ENCODE results near the gene PRPF6.

Gene PRPF6

DNA sequence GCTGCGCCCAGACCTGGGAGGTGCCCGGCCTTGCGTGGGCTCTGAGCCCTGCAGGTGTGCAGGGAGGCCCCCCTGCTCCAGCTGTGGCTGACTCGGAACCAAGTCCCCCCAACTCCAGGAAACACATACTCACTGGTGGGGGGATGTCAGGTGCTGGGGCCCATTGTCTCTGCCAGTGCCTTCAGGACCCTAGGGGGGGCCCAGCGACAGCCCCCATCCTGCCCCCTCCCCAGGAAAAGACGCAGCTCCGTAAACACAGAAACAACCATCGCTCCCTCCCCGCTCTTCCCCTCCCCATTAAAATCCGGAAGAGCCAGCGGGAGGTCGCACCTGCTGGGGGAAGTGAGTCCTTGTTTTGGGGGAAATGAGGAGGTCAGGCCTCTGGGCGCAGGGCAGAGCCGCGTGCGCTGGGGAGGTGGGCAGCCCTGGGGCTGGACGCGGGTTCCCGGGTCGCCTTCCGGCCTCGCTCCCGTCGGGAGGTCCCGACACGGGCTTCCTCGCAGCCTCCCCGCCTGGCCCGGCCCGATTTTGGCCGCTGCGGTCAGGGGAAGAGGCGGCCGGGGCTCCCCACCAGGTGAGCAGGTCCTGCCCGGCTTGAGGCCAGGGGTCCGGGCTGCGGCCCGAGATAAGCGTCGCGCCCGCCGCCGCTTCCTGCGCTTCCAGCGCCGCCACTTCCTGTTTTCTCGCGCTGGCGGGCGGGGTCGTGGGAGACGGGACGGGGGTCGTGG lies 61.3 kb downstream of the PRPF6 start:
- TF ChIP-seq, protein P1, sequence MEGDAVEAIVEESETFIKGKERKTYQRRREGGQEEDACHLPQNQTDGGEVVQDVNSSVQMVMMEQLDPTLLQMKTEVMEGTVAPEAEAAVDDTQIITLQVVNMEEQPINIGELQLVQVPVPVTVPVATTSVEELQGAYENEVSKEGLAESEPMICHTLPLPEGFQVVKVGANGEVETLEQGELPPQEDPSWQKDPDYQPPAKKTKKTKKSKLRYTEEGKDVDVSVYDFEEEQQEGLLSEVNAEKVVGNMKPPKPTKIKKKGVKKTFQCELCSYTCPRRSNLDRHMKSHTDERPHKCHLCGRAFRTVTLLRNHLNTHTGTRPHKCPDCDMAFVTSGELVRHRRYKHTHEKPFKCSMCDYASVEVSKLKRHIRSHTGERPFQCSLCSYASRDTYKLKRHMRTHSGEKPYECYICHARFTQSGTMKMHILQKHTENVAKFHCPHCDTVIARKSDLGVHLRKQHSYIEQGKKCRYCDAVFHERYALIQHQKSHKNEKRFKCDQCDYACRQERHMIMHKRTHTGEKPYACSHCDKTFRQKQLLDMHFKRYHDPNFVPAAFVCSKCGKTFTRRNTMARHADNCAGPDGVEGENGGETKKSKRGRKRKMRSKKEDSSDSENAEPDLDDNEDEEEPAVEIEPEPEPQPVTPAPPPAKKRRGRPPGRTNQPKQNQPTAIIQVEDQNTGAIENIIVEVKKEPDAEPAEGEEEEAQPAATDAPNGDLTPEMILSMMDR (IDR thresholded peaks at IDR 0.05; ENCODE audit: low read depth, low read length) = no peak
- peak overlapping the region; percentile 31 to 46 for H3K4me3 ChIP-seq (replicated peaks in 1 of 2; ENCODE audit: low read depth in 2 of 2, low read length in 2 of 2)
- DNase-seq (ENCODE audit: low read depth in 2 of 2) = no peak

DNA sequence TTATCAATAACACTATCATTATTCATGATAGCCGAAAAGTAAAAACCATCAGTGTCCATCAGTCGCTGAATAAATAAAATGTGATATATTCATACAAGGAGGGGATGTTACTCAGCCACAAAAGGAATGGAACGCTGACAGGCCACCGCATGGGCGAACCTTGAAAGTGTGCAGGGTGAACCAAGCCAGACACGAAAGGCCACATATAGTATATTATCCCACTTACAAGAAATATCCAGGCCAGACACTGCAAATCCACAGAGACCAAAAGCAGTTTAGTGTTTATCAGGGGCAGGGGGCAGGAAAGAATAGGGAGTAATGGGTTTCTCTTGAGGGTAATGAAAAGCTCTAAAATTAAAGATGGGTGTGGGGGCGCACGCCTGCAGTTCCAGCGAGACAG lies 62.8 kb downstream of the PRPF6 start:
- no peak overlapping the region for H3K4me3 ChIP-seq (replicated peaks in 1 of 2; ENCODE audit: low read depth in 2 of 2, low read length in 2 of 2)
- TF ChIP-seq, protein P1 (IDR thresholded peaks at IDR 0.05; ENCODE audit: low read depth, low read length) = no peak
- DNase-seq (ENCODE audit: low read depth in 2 of 2) = no peak

DNA sequence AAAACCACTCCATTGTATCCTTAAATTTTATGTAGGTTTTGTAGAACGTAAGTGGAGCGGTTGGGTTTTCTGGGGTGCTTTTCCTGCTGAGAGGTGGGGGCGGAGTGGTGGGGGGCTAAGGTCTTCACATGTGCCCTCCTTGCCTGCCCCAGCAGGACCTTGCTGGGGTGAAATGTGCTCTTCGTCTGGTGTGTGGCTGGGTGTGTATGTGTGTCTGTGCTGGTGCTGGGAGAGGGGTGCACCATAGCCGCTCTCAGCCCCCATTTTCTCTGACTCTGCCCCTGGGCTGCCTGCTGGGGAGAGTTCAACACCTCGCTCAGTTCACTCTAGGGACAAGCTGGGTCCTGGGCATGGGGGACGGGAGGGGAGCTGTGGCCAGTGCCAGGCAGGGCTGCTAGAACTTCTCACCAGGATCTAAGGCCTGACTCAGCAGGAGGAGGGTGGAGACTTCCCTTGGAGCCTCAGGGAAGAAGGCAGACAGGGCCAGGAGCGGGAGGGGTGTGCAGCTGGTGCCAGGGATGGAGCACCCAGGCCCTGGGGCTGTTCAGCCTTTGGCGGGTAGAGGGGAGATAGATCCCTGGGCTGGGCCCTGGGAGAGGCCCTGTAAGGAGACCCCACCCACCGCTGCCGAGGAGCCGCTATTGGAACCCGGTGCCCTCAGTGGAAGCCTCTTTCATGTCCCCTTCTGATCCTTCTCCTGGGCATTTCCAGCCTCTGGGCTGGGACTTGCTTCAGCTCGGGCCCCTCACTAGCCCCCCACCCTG lies 63.7 kb downstream of the PRPF6 start:
- peak; percentile 56 to 73 for DNase-seq (ENCODE audit: low read depth in 2 of 2)
- TF ChIP-seq, protein P1 (IDR thresholded peaks at IDR 0.05; ENCODE audit: low read depth, low read length) = no peak

DNA sequence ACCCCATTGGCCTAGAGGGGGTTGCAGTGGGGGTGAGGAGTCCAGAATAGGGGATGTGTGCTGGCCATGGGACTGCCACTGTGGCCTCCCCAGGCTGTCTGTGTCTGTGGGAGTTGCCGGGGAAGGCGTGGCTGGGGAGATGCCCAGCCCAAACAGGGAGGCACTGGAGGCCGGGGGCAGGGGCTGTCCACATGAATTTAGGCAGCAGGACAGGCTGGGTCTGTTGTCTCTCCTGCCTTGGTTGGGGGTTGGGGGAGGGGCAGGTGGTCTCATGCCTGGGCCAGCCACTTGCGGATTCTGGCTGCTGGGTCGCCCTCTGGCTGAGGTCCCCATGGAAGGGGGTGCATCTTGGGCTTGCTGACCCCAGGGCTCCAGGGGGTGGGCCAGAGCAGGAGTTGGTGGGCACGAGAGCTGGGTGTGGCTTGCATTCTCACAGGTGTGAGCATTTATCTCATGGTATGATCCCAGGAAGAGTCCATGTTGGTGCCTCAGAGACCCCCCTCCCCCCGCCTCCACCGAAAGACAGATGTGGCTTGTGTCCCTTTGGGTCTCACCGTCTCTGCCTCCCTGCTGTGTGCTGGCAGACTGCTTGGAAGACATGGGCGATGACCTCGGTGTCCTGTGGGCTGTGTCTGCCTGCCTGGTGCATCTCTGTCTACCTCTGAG lies 64.5 kb downstream of the PRPF6 start:
- no peak for DNase-seq (ENCODE audit: low read depth in 2 of 2)
- TF ChIP-seq, protein P1 (IDR thresholded peaks at IDR 0.05; ENCODE audit: low read depth, low read length) = no peak
- no peak overlapping the region for H3K4me3 ChIP-seq (replicated peaks in 1 of 2; ENCODE audit: low read depth in 2 of 2, low read length in 2 of 2)

More for the DNA sequence above, 63.7 kb downstream of the PRPF6 start:
- H3K4me3 ChIP-seq (replicated peaks in 1 of 2; ENCODE audit: low read depth in 2 of 2, low read length in 2 of 2) = no peak overlapping the region

DNA sequence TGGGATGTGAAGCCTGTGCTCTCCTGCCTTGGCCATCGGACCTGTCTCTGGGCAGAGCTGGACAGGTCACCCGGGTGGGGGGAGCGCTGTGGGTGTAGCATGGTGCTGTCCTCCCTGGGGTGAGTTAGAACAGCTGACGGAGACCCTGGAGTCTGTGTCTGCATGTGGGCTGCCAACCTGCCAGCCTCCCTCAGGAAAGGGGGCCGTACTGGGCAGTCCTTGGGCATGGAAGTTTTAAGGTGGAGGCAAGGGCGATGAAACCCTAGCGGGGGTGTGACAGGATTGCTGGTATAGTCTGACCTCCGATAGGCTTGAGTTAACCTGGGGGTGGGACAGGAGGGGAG lies 66.1 kb downstream of the PRPF6 start:
- no peak for DNase-seq (ENCODE audit: low read depth in 2 of 2)
- TF ChIP-seq, protein P1 (IDR thresholded peaks at IDR 0.05; ENCODE audit: low read depth, low read length) = no peak
- H3K4me3 ChIP-seq (replicated peaks in 1 of 2; ENCODE audit: low read depth in 2 of 2, low read length in 2 of 2) = no peak overlapping the region

DNA sequence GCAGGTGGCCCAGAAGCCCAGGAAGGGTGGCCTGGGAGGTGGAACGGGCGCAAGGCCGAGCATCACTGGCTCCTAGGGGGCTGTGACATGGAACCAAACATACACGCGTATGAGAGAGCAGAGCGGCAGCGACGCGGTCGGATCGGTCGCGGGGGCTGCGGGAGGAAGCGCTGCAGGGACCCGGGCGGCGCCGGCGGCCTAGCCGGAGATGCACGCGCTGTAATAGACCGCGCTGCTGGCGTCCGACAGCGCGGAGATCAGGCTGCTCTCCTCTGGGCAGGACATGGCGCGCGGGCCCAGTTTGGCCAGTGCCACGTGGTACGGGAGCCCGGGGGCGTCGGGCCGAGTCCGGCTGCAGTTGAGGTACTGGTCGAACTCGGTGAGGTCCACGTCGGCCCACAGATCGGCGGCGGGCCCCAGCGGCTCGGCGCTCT lies 67.1 kb downstream of the PRPF6 start:
- TF ChIP-seq, protein P1 (IDR thresholded peaks at IDR 0.05; ENCODE audit: low read depth, low read length) = no peak
- H3K4me3 ChIP-seq (replicated peaks in 1 of 2; ENCODE audit: low read depth in 2 of 2, low read length in 2 of 2) = peak overlapping the region in 1 of 2 donors; percentile 30
- DNase-seq (ENCODE audit: low read depth in 2 of 2) = no peak

All from cardiac fibroblast (primary cell).